DND-41 (cell line): ENCODE data around the gene STMN1.

Experiments used
- EZH2 ChIP-seq: IDR thresholded peaks from 3 replicates; pipeline ENCODE4 v1.6.1; 2012; ENCODE audit warnings: borderline replicate concordance, low read depth, mild to moderate bottlenecking, moderate library complexity, low read length, inconsistent platforms; ENCODE audit not compliant: severe bottlenecking
- TF ChIP-seq, protein P1 (sequence below): IDR thresholded peaks from 2 replicates; pipeline ENCODE4 v1.5.1; 2012; ENCODE audit warnings: borderline replicate concordance, low read length, moderate library complexity, mild to moderate bottlenecking; ENCODE audit not compliant: poor library complexity, severe bottlenecking; ENCODE audit errors: extremely low read depth

DNA sequence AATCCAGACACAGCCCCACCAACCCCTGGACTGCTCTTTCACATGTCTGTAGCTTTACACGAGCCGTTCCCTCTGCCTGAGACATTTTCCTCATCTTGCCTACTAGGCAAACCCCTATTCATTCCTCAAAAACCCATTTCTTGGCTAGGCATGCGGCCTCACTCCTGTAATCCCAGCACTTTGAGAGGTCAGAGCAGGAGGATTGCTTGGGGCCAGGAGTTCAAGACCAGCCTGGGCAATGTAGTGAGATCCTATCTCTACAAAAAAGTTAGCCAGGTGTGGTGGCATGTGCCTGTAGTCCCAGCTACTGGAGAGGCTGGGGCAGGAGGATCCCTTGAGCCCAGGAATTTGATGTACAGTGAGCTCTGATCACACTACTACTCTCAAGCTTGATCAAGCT lies 41.8 kb downstream of the STMN1 start:
- TF ChIP-seq, protein P1, sequence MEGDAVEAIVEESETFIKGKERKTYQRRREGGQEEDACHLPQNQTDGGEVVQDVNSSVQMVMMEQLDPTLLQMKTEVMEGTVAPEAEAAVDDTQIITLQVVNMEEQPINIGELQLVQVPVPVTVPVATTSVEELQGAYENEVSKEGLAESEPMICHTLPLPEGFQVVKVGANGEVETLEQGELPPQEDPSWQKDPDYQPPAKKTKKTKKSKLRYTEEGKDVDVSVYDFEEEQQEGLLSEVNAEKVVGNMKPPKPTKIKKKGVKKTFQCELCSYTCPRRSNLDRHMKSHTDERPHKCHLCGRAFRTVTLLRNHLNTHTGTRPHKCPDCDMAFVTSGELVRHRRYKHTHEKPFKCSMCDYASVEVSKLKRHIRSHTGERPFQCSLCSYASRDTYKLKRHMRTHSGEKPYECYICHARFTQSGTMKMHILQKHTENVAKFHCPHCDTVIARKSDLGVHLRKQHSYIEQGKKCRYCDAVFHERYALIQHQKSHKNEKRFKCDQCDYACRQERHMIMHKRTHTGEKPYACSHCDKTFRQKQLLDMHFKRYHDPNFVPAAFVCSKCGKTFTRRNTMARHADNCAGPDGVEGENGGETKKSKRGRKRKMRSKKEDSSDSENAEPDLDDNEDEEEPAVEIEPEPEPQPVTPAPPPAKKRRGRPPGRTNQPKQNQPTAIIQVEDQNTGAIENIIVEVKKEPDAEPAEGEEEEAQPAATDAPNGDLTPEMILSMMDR: no peak
- TF ChIP-seq EZH2: no peak
